A673 (cell line): ENCODE measurements around the gene SPATA4.

Experiments
- EZH2 ChIP-seq: fragments of 200-600 bp; sonication (generic); IDR thresholded peaks from 2 replicates; pipeline ENCODE4 v1.6.1; 2017; ENCODE audit warnings: borderline replicate concordance, low read depth, mild to moderate bottlenecking, mixed read lengths, antibody characterized with exemption, low read length; ENCODE audit not compliant: poor library complexity, severe bottlenecking
- TF ChIP-seq, protein P1 (sequence below): fragments of 300-800, 200-600 bp; sonication (generic); conservative IDR thresholded peaks from 2 replicates; pipeline ENCODE4 v1.5.1; 2017; ENCODE audit warnings: low read depth, mild to moderate bottlenecking, antibody characterized with exemption, low read length, moderate library complexity, mixed read lengths

DNA sequence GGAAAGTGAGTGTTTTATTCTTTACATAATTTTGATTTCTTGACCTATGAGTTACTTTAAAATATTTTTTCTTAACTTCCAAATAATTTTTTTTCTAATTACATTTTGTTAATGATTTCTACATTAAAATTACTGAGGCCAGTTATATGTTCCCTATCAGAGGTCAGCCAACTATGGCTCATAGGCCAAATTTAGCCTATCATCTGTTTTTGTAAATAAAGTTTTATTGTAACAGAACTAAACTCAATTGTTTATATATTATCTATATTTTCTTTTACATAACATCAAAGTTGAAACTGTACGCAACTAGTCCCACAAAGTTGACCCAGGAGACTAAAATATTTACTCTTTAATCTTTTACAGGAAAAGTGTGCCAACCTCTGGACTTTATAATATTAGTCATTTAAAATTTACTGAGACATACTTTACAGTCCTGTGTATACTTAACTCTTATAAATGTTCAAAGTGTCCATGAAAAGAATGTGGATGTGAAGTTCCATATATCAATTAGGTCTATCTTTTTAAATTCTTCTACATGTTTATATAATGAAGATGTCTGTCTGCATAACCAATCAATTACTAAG lies 47.5 kb upstream of the SPATA4 start:
- TF ChIP-seq, protein P1, sequence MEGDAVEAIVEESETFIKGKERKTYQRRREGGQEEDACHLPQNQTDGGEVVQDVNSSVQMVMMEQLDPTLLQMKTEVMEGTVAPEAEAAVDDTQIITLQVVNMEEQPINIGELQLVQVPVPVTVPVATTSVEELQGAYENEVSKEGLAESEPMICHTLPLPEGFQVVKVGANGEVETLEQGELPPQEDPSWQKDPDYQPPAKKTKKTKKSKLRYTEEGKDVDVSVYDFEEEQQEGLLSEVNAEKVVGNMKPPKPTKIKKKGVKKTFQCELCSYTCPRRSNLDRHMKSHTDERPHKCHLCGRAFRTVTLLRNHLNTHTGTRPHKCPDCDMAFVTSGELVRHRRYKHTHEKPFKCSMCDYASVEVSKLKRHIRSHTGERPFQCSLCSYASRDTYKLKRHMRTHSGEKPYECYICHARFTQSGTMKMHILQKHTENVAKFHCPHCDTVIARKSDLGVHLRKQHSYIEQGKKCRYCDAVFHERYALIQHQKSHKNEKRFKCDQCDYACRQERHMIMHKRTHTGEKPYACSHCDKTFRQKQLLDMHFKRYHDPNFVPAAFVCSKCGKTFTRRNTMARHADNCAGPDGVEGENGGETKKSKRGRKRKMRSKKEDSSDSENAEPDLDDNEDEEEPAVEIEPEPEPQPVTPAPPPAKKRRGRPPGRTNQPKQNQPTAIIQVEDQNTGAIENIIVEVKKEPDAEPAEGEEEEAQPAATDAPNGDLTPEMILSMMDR = no peak
- TF ChIP-seq EZH2 = no peak
